EH (cell line): Measurements from ENCODE around the gene CKLF.
"Not testable (repeated sequence)": the region's sequence is repeated elsewhere in the genome, so short reads cannot be mapped to it uniquely, and the experiment has no call there.

Experiments used
- DNase-seq: peaks from one replicate; pipeline ENCODE4 v3.0.0-alpha.2; 2015; ENCODE audit warnings: low read depth

The CKLF gene

DNA sequence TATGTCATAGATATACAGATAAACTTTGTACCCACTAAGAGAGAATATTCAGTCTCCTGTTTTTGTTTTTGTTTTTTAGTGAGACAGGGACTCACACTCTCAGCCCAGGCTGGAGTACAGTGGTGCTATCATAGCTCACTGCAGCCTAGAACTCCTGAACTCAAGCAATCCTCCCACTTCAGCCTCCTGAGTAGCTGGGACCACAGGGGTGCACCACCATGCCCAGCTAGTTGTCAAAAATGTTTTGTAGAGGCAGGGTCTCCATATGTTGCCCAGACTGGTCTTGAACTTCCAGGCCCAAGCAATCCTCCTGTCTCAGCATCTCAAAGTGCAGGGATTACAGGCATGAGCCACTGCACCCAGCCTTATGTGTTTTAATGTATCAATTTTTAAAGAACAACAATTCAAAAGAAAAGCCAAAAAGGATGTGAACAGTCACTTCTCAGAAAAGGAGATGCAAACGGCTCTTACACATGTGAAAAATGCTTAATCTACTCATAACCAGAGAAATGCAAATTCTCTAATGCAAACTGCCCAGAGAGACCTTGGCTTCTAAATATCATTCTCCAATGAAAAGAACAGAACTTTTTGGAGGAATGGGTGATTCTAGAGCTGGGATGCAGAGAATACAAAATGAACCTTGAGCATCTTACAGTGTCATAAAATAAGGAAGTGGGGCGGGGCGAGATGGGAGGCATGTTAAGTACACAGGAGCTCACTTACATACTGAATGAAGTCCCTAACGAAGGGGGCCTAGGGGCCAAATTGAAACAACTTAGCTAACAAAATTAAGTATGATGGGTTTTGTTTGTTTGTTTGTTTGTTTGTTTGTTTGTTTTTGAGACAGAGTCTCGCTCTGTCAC is 44.8 kb downstream of the CKLF start:
- DNase-seq = no peak

DNA sequence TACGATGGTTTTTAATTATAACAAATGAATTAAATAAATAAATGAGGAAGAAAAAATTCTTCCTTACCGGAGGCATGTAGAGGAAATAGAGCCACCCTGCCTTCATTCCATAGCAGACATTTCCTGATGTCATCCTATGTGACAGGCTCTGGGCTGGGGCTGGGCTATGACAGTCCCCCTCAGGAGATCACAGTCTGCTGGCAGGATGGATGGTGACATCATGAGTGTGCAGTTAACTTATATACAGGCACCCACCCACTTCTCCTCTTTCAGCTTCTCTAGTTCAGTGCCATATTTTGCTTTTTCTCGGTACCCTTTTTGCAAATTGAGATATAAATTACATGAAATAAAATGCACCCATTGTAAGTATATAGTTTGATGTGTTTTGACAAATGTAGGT is 45.7 kb downstream of the CKLF start:
- DNase-seq = no peak

DNA sequence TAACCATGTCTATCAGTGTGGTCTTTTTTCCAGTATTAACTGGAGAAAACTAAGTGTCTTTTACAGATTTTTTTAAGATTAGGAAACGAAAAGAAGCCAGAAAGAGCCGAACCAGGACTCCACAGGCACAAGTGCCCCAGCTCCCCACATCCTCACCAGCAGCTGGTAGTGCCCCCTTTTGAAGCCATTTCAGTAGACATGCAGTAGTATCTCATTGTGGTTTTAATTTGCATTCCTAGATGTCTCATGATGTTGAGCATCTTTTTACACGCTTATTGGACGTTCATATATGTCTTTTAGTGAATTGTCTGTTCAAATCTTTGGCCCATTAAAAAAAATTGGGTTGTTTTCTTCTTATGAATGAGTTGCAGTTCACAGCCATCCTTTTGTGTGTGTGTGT is 47.4 kb downstream of the CKLF start:
- no peak for DNase-seq

DNA sequence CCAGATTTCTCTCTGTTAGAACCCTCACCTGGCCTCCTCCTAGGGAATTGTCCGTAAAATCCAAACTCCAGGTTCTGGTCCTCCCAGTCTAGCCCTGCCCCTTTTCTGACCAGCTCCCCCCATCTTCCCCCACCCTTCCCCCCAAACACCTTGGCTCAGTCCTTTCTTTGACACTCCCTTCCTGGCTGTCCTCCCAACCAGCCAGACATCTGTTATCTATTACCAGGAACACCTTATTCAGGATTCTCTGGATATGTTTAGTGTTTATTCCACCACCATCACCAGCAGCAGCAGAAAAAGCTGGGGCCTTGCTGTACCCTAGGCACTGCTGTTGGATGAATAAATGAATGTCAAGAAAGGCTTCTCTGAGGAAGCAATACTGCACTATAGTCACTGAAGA is 48.1 kb downstream of the CKLF start:
- no peak for DNase-seq

DNA sequence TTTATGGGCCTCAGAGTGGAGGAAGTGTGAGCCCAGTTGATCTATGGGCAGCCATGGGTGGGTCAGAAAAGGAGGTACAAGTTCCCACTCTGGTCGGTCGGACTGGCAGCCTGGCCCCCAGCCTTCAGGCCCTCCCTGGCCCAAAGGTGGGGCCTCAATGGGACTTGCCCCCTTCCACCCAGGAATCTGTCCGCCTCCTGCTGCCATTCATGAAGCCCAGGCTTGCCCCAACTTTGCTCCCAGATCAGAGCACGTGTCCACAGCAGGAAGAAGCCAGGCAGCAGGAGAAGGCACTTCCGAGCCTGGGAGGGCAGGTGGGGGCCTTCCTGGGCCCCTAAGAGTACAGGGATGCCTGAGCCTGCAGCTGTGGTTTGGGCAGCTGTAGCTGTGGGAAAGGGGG is 49.1 kb downstream of the CKLF start:
- no peak for DNase-seq

DNA sequence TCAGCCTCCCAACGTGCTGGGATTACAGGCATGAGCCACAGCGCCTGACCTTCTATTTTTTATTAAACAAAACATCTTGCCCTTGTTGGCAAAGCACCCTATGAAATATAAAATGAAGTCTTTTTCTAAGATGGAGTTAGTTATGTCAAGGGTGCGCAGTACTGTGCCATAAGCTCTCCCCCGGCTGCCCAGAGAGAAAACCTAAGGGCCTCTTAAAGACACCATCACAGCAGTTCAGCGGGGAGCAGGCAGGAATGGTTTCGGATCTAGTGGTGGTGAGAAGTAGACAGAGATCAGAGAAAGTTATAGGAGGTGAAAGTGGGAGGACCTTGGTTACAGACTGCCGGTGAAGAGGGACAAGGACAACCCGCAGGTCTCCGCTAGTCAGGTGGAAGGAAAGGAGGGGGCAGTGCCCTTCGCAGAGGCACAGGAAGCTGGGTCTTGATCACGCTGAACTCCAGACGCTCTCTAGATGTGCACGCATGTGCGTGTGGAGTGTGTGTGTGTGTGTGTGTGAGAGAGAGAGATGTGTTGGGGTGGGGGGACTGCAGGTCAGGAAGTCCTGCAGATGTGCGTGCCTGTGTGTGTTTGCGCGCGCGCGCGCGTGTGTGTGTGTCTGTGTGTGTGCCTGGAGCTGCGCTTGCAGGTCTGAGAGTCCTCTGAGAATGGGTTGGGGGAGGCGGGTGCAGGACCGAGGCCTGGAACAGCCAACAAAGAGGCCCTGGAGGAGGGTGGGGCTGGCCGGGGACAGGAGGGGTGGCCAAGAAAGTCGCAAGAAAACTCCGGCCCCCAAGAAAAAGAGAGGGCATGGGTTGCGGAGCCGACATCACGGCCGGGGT is 51.4 kb downstream of the CKLF start:
- peak; percentile 60 for DNase-seq

DNA sequence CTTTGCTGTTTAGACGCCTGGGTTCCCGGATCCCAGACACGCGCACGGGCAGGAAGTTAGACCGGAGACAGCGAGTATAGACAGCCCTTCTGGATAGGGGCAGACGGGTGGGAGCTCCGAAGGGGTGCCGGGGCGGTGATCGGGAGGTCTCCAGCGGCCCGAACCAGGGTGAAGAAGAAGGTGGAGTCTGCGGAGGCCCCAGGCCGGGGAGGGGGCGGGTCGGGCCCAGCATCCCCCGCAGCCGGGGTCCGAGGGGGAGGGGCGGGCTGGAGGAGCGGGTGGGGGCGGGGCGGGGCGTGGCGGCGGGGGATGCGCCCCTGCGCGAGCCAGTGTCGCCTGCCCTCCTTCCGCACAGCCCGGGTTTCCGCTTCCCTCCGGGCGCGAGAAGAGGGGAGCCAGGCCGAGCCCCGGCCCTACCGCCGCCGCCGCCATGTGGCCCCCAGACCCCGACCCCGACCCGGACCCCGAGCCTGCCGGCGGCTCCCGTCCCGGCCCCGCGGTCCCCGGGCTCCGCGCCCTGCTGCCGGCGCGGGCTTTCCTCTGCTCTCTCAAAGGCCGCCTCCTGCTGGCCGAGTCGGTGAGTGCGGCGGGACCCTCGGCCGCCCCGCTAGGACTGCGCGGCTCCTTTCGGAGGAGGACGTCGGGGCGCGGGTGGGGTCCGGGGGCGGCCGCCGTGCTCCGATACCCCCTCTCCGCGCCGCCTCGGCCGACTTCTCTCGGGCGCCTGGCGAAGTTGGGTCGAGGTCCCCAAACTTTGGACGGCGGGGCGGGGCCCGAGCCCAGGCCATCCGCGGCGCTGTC is 52.2 kb downstream of the CKLF start, which contains the start of gene CMTM3:
CMTM3 (plus strand) TSS at position 329 of the 801 bp plus-strand sequence; CDS start at position 431, 102 bp downstream.
- peak; percentile 60 for DNase-seq

DNA sequence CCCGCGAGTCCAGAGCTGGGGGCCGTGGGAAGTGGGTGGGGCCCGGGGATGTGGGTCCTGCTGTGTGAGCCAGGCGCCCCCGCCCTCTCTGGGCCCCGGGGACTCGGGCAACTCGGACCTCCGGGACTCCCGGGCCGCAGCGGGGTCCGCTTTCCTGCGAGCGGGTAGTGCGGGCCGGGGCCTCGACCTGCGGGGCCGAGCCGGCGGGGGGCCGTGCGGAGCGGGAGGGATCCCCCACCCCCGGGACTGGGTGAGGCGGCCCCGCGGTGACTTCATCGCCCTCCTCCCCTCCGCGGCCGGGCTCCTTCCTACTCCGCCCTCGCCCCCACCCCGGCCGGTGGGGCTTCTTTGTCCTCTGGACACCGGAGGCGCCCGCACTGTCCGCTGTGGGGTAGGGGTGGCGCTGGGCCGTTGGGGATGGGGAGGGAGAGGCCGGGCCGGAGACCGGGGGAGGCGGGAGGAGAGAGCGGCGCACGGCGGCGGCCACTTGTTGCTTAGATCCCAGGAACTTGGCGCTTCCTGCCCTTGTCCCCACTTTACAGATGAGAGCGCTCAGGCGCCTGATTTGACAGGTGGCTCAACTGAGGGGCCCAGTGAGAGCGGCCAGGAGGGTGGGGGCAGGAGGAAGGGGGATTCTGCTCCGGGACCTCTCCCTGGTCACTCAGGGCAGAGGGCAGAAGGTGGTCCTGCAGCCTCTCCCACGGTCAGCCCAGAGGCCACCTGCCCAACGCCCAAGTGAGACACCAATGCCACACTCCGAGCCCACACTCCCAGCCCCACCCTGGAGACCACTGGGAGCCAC is 53.0 kb downstream of the CKLF start:
- DNase-seq = peak; percentile 58

DNA sequence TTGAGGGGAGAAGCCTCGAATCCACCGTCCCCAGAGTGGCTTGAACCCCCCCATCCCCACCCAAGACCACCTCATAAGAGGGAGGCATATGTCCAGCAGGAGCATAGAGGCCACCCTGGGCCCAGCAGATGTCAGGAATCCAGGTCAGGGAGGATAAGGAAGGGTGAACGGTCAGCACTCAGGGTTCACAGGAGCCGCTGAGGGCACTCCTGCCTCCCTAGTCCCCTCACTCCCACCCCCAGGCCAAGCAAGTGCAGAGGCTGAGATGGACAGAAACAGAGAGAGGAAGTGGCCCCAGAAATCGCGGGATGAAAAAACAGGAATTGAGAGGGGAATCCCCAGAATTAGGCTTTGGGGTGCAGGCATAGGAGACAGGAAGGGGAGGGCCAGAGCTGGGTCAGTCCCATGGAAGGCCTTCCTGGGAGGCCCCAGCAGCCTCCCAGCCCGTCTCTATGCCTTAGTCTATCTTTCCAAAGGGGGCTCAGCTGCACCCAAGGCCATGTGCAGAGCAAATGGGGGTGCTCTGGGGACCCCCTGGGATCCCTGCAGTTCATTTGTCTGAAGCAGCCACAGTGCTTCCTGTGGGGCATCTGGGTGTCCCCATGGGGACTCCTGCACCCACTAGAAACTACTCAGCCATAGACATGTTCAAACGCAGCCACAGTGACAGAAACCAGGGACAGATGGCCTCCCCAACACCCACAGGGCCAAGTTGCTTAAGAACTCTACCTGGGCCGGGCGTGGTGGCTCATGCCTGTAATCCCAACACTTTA is 53.8 kb downstream of the CKLF start:
- no peak for DNase-seq

DNA sequence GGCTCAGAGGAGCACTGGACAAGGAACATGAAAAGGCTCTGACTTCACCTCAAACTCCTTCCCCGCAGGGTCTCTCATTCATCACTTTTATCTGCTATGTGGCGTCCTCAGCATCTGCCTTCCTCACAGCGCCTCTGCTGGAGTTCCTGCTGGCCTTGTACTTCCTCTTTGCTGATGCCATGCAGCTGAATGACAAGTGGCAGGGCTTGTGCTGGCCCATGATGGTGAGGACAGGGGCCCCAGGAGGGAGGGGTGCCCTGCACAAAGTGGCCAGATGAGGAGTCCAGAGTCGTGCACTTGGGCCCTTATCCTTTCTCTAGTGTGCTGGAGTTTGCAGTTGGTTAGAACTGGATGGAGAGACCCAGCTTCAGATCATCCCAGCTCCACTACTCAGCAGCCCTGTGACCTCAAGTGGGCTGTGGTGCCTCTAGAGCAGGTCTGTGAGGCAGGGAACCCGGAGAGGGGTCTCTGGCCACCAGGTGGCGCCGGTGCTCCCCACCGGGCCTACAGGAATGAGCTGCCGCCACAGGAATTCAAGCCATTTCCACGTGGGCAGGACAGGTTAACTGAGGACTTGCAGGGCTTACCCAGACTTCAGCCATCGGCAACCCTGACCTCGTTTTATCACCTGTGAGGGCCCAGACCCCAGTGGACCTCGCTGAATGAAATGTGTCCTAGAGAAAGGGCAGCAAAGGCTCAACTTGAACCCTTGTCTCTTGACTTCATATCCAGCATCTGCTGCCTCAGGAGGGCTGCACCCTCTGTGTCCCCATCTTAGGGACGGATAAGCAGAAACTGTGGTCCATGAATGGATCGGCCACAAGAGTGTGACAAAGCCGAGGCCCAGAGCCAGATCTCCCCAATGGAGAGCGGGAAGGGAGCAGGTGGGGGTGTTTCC is 56.1 kb downstream of the CKLF start:
- peak; percentile 88 for DNase-seq

DNA sequence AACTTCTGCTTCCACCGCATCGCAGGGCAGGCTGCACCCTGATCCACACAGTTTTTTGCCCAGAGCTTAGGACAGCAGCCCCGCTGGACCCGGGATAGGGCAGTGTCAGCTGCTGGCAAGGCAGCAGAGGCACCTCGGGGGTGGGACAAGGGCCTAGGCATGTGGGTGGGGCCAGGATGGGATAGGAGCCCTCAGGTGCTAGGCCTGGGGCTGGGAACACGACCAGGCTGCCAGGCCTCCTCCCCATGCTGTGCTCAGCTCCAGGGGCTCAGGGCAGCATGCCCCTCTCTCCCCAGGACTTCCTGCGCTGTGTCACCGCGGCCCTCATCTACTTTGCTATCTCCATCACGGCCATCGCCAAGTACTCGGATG is 56.7 kb downstream of the CKLF start:
- no peak for DNase-seq

DNA sequence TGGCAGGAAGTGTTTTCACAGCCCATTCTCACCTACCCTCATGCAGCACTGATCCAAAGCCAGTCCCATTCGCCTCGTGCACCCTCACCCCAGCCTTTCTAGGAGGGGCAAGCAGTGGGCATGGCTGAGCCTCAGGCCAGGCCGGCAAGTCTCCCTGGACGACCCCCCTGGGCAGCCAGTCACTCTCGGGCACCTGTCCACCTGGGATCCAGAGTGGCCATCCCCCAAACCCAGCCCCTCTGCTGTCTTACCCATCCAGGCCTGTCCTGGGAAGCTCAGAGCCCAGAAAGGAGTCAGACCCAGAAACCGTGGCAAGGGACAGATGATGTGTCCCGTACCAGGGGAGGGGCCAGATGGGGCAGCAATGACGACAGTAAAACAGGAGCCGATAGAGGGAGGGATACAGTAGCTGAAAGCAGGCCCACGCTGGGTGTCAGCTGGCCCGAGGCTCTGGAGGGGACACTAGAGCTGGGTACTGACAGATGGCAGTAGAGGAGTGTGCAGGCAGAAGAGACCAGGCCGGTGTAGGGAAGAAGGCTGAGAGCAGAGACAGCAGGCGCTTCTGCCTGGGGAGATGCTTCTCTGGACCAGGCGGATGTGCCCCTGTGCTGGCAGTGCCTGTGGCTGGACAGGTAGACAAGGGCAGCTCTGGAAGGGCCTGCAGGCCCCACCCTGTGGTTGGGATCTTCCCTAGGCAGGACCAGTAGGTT is 57.9 kb downstream of the CKLF start:
- no peak for DNase-seq

DNA sequence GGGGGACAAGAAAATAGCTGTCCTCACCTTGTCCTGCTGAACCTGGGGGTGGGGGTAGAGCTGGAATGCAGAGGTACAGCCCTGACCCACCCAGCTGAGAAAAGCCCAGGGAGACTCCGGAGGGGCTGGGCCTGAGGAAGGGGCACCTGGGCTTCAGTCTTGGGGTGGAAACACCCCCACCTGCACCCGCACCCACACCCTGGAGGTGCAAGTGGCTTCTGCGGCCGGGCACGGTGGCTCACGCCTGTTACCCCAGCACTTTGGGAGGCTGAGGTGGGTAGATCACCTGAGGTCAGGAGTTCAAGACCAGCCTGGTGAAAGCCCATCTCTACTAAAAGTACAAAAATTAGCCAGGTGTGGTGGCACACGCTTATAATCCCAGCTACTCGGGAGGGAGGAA is 59.5 kb downstream of the CKLF start:
- not testable (repeated sequence) for DNase-seq

DNA sequence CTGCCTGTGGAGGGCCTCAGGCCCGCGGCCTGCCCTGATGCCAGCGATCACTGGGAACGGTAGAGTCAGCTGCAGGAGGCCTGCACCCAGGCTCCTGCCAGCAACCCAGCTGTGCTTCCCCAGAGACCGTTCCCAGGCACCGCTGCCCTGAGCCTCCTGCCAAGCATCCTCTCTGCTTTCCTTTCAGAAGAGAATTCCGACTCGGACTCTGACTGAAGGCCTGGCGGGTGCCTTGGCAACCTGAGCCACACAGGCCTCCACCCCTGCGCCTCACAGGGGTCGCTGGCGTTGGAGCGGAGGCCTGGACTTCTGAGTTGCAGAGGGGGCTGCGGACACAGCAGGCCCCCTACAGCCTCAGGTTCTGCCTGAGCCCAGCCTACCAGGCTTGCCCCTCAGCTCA is 60.0 kb downstream of the CKLF start:
- no peak for DNase-seq

DNA sequence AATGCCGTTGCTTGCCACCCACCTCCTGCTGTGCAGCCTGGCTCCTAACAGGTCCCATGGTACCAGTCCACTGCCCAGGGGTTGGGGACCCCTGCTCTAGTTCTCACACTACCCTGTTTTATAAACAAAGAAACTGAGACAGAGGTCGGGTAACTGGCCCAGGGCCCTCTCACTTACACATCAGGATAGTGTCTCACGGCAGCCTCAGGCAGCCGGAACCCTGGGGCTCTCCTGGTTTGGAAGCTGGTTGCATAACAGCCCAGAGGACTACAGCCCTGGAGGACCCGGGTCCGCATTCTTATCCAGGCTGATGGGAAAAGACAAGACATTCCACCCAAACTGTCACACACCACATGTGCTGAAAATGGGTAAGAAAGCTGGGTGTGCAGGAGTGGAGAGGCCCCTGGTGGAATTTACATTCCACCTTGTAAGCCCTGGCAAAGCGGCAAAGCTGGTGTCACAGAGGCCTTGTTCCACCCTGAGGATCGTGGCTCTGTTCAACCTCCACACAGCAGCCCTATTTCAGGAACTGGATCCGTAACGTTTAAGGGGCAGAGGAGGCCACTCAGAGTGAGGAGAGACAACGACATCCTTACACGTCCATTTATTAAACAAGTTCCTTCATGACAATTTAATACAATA is 61.9 kb downstream of the CKLF start:
- DNase-seq = peak; percentile 16
